ENCODE results near the gene ZNF480.
A peak's percentile ranks its signal among the peaks of the same experiment; 100 is the strongest.
"Not testable (repeated sequence)": the region's sequence is repeated elsewhere in the genome, so short reads cannot be mapped to it uniquely, and the experiment has no call there.

The ZNF480 gene

GRCh38 chr19:52296773-52297600, at the start of gene ZNF480:
Gene ZNF480 (plus strand): TSS chr19:52297169. CDS start chr19:52300413, 3,244 bp downstream.
- peak; percentile 7 for DNase-seq

- peak; percentile 6 for DNase-seq
These were observed 48.7 kb upstream of the ZNF480 start for GRCh38 chr19:52248241-52248640.

- DNase-seq, result no peak
These were observed 38.5 kb upstream of the ZNF480 start for GRCh38 chr19:52258426-52258825.

- DNase-seq, result not testable (repeated sequence)
These were observed 31.4 kb upstream of the ZNF480 start for GRCh38 chr19:52265556-52265955.

- peak; percentile 77 for DNase-seq
These were observed 27.4 kb upstream of the ZNF480 start, which contains the start of gene ZNF766 for GRCh38 chr19:52269338-52270261. Gene ZNF766 (plus strand): TSS chr19:52269587. CDS start chr19:52269614, 27 bp downstream.

- no peak for DNase-seq
These were observed 26.6 kb upstream of the ZNF480 start for GRCh38 chr19:52270266-52270885.

- DNase-seq, result no peak
These were observed 23.7 kb upstream of the ZNF480 start for GRCh38 chr19:52273301-52273700.

- no peak for DNase-seq
These were observed 22.8 kb upstream of the ZNF480 start for GRCh38 chr19:52274191-52274590.

- DNase-seq, result no peak
These were observed 21.0 kb upstream of the ZNF480 start for GRCh38 chr19:52275988-52276387.

GRCh38 chr19:52277471-52277870, 19.5 kb upstream of the ZNF480 start:
- no peak for DNase-seq

GRCh38 chr19:52286256-52286655, 10.7 kb upstream of the ZNF480 start:
- DNase-seq, result no peak

- DNase-seq, result no peak
These were observed 5.2 kb upstream of the ZNF480 start for GRCh38 chr19:52291781-52292180.

GRCh38 chr19:52292946-52293345, 4.0 kb upstream of the ZNF480 start:
- not testable (repeated sequence) for DNase-seq

GRCh38 chr19:52296400-52296772, 583 bp upstream of the ZNF480 start:
- no peak for DNase-seq

- no peak for DNase-seq
These were observed 814 bp downstream of the ZNF480 start for GRCh38 chr19:52297601-52298364.

GRCh38 chr19:52307275-52307674, 10.3 kb downstream of the ZNF480 start:
- no peak for DNase-seq

GRCh38 chr19:52322429-52322828, 25.5 kb downstream of the ZNF480 start:
- DNase-seq, result no peak

- no peak for DNase-seq
These were observed 34.8 kb downstream of the ZNF480 start for GRCh38 chr19:52331757-52332156.

GRCh38 chr19:52335768-52336116, 38.8 kb downstream of the ZNF480 start:
- no peak for DNase-seq

GRCh38 chr19:52336117-52336790, 39.3 kb downstream of the ZNF480 start, which contains the start of gene ZNF610:
Gene ZNF610 (plus strand): TSS chr19:52336243. CDS start chr19:52349173, 12,930 bp downstream.
- peak; percentile 21 for DNase-seq

- no peak for DNase-seq
These were observed 39.9 kb downstream of the ZNF480 start for GRCh38 chr19:52336791-52337381.
